Motor neuron (in vitro differentiated cells): ENCODE data around the gene CIP2A. TPM values are rescaled to one million over a fixed set of nuclear protein-coding genes. Genes with fewer than 3 reads are reported as not detected.
A peak's percentile ranks its signal among the peaks of the same experiment; 100 is the strongest.

Experiments
- ATAC-seq, 8 experiments: fragments of 200-7000 bp; cut with Tn5 transposase; replicated peaks in 6 of 8; 2 replicates each; pipeline ENCODE4 v1.8.0; 2021; ENCODE audit warnings: mild to moderate bottlenecking in 8 of 8, moderate library complexity in 8 of 8
- H3K27ac ChIP-seq, 2 donors: fragments of 250-450 bp; sonication (Bioruptor Pico); 2 replicates each; pipeline ENCODE4 v1.9.0; 2021; ENCODE audit warnings: antibody characterized with exemption in 2 of 2, mild to moderate bottlenecking in 2 of 2, moderate library complexity in 1 of 2
- H3K4me1 ChIP-seq, 2 donors: fragments of 250-450 bp; sonication (Bioruptor Pico); replicated peaks in 1 of 2; 2 replicates each; pipeline ENCODE4 v1.6.1; 2021; ENCODE audit warnings: antibody characterized with exemption in 2 of 2, mild to moderate bottlenecking in 2 of 2, moderate library complexity in 1 of 2
- H3K4me3 ChIP-seq, 5 donors: fragments of 250-450 bp; sonication (Bioruptor Pico); 2 replicates each; pipeline ENCODE4 v1.9.0; 2021; ENCODE audit warnings: antibody characterized with exemption in 5 of 5, mild to moderate bottlenecking in 5 of 5, moderate library complexity in 4 of 5
- WGBS, 10 experiments: fragments of 450-650 bp; shearing (Covaris generic); methylation state at CpG; one replicate each; pipeline ENCODE4 v1.0.0; 2022; 5-methylcytosine and 5-hydroxymethylcytosine counted together
- in situ Hi-C, 9 experiments: fragments of 400-800 bp; cut with MboI; loops; one replicate each; pipeline ENCODE4 v1.15.0; 2021; ENCODE audit warnings: low sequenced_read_pairs in 9 of 9, low pct_unique_long_range_greater_than_20kb in 2 of 9; ENCODE audit not compliant: unreplicated experiment in 9 of 9
- total RNA-seq, 8 experiments: library from RNA; unstranded; fragments of 300-600 nt; gene quantifications; 2 replicates each; pipeline versions ENCODE4 v1.2.3 to v1.2.4, GENCODE V29; 2022

CIP2A gene
- total RNA-seq, 8 experiments from 2014 or later: 3.0 to 34.8 (median 10.2) TPM

DNA sequence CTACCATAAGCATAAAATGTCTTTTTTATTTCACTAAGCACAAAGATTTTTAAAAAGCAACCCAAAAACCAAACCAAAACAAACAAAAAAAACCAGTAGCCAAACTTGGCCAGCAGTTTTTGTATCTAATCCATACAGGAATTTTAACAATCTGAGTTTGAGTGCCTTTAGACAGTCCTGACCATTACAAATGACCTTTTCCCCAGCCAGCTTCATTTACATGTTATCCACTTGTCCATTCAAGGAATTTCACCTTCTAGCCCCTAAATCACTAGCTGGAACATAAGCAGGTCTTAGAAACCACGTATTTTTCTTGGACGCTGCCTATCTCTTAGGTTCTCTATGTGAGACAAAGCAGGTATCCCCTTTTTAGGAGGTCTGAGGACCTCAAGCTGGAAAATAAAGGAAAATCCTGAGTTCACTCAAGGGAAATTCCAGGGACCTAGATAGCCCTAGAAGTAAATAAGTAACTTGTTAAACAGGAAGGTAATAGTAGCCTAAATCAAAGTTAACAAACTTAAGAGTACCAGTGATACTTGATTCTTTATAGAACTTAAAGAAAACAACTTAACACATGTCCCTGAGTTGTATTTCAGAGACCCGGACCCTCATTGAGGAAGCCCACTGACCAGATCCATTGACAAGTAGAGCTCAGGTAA, 34.2 kb downstream of the CIP2A start:
- 53 to 100% (median 88%) methylated on average over 1 to 3 of the region's 3 CpGs; no CpG with 5 or more reads in 3 of the 10 experiments for WGBS, 10 experiments
- H3K27ac ChIP-seq: no peak overlapping the region
- no peak for ATAC-seq

DNA sequence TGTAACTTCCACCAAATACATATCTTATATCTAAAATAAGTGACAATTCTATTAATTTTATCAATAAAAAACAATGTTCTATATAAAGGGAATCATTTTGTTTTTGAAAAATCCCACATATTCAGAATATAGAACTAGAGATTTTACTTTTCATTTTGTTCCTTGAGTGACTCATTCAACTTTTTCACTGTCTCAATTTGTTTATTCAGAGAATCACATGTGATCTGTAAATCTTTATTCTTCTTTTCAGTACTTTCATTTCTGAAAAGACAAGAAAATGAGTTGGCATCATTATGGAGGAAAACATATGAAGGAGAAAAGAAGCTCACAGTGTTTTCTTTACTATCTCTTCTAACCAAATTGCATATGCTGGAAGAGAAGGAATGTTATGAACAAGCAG, 35.0 kb downstream of the CIP2A start:
- in situ Hi-C loops: loop anchor here in 3 of 9 experiments (10.0 to 25.0 kb wide), 2 partner anchors 59 to 1317 kb away; no protein-coding TSS in a partner anchor
- no peak overlapping the region for H3K4me3 ChIP-seq
- peak in 2 of 8 experiments; percentile 56 to 70 for ATAC-seq
- no peak overlapping the region for H3K27ac ChIP-seq
- H3K4me1 ChIP-seq: no peaks in the 10 kb centered on the region

More for the DNA sequence above, 34.2 kb downstream of the CIP2A start:
- no peaks in the 10 kb centered on the region for H3K4me1 ChIP-seq
- in situ Hi-C loops: loop anchor here in 3 of 9 experiments (10.0 to 25.0 kb wide), 2 partner anchors 60 to 1318 kb away; no protein-coding TSS in a partner anchor
- no peak overlapping the region for H3K4me3 ChIP-seq

DNA sequence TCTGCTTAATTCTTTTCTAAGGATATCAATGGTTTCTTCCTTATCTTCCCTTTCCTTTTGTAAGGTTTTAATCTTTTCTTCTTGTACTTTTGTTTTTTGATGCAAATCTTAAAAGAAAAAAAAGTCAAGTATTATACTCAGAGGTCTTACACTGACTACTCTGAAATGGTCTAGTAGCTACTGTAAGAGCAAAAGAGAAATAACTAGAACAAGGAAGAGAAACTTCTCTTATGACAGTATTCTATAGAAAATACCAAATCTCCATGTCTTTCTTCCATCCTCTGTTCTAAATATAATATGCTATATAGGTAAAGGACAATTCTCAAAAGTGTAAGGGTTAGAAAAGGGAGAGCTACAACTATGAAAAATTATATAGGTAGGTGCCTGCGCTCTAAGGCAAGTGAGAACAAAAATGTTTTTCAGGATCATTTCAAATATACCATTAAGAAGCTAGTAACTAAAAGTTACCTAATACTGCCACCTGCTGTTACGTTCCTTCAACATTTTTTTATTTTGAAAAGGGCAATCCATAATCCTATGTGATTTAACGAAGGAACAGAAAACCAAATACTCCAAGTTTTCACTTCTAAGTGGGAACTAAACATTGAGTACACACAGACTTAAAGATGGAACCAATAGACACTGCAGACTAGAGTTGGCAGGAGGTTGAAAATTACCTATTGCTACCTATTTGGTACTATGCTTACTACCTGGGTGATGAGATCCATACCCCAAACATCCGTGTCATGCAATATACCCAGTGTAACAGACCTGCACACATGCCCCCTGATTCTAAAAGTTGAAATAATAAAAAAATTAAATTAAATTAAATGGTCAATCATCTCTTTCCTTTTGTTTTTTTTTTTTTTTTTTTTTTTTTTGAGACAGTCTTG, 36.7 kb downstream of the CIP2A start:
- Histone ChIP-seq H3K4me1 (no peaks in the 10 kb centered on the region), H3K27ac (no peak overlapping the region), H3K4me3 (no peak overlapping the region)
- in situ Hi-C loops: loop anchor here in 3 of 9 experiments (10.0 to 25.0 kb wide), 2 partner anchors 58 to 1315 kb away; no protein-coding TSS in a partner anchor
- 29 to 94% (median 62%) methylated on average over 2 to 4 of the region's 4 CpGs for WGBS, 10 experiments
- ATAC-seq: peak; percentile 23 to 63 (median 38)

DNA sequence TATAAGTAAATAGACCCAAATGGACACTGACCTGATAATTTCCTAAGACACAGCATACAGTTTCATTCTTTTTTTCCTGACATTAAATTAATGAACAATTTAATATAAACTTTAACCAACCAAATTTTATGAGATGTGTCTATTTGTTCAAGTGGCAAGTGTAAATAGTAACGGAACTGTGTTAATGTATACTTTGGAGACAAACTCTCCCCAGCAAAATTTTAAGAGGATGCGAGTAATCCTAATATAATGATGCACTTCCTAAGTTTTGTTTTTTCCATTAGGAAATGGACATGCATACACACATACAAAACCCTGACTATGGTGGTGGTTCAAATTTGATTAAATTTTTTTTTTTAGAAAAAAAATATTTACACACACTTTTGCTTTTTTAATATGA, 40.4 kb downstream of the CIP2A start:
- in situ Hi-C loops: no loop called here

DNA sequence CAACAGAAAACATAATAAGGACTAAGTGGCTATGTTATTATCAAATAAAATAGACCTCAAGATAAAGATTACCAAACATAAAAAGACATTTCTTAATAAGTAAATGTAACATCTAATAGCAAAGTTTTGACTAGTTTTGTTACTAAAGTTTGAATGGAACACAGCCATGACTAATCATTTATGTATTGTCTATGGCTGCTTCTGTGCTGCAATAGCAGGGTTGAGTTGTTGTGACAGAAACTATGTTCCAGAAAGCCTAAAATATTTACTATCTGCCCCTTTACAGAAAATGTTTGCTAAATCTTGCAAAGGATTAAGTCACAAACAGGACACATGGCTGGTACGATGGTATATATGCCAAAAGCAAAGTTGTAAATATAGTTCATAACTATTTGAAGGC, 40.9 kb downstream of the CIP2A start:
- H3K4me1 ChIP-seq: no peaks in the 10 kb centered on the region
- H3K27ac ChIP-seq: no peak overlapping the region
- no peak for ATAC-seq
- H3K4me3 ChIP-seq: no peak overlapping the region
- 60 to 100% (median 91%) methylated on average over 1 of the region's 1 CpG; no CpG with 5 or more reads in 4 of the 10 experiments for WGBS, 10 experiments
- in situ Hi-C loops: no loop called here

More for the DNA sequence above, 40.4 kb downstream of the CIP2A start:
- WGBS, 10 experiments: 92 to 100% (median 100%) methylated on average over 2 of the region's 2 CpGs
- H3K4me1 ChIP-seq: no peaks in the 10 kb centered on the region
- ATAC-seq: no peak
- H3K27ac ChIP-seq: no peak overlapping the region
- no peak overlapping the region for H3K4me3 ChIP-seq

DNA sequence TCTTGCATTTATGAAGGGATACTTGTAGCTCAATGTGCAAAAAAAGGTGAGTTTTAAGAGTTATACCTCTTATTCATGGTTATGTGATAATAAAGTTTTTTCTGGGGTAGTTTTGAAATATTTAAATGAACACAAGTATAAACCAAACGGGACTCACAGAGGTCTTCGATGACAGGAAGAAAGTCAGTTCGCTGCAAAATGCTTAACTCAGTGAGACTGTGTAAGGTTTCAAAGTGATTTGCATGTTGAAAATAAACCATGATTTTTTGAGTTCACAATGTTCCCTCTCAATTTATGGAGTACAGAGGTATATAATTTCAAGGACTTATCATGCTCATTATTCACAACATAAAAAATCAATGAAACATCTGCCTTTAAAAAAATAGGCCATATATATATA, 42.5 kb downstream of the CIP2A start:
- 90 to 100% (median 100%) methylated on average over 2 to 3 of the region's 3 CpGs; no CpG with 5 or more reads in 1 of the 10 experiments for WGBS, 10 experiments

DNA sequence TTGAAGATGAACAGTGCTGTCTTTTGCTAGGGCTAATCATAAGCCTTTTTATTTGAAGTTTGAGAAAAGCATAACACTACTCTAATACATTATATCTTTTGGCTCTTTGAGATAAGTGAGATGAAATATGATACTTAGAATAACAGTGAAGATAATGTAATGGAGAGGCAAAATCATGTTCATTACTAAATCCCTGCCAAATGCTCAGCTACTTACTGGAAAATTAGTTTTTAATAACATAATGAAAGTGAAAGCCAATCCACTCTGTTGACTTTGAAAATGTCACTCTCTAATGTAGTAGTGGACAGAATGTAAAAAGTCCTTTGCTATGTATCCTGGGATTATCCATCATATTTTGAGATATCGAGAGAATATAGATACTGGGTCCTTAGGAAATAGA, 43.0 kb downstream of the CIP2A start:
- Histone ChIP-seq H3K4me3 (no peak overlapping the region), H3K27ac (no peak overlapping the region), H3K4me1 (no peaks in the 10 kb centered on the region)
- in situ Hi-C loops: no loop called here
- WGBS, 10 experiments: 83 to 100% (median 100%) methylated on average over 1 of the region's 1 CpG; no CpG with 5 or more reads in 3 of the 10 experiments
- ATAC-seq: peak in 3 of 8 experiments; percentile 37 to 53 (median 51)

More for the DNA sequence above, 42.5 kb downstream of the CIP2A start:
- H3K4me1 ChIP-seq: no peaks in the 10 kb centered on the region
- in situ Hi-C loops: no loop called here
- ATAC-seq: no peak
- no peak overlapping the region for H3K27ac ChIP-seq
- no peak overlapping the region for H3K4me3 ChIP-seq

DNA sequence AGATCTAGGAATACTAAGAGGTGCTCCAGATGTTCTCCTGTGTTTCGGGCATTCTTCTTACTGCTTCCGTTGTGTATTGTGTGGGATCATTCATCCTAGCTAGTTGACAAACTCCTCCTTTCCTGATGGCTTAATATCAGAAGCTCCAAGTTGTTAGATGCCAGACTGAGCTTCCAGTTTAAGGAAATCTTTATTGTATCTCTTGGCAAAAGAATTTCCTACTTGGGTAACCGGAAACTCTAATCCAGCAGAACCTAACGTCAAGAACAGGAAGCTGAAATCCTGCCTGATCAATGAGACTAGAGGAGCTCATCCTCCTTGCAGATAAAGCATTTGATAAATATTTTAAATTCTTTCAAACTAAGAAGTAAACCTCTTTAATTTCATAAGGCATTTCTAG, 51.2 kb downstream of the CIP2A start:
- no peak for ATAC-seq
- Histone ChIP-seq H3K27ac (no peak overlapping the region), H3K4me1 (peaks cover 3 to 6% of the 10 kb centered on the region in 2 donors), H3K4me3 (no peak overlapping the region)
- WGBS, 10 experiments: 63 to 100% (median 82%) methylated on average over 1 to 4 of the region's 4 CpGs; no CpG with 5 or more reads in 2 of the 10 experiments
- in situ Hi-C loops: no loop called here

DNA sequence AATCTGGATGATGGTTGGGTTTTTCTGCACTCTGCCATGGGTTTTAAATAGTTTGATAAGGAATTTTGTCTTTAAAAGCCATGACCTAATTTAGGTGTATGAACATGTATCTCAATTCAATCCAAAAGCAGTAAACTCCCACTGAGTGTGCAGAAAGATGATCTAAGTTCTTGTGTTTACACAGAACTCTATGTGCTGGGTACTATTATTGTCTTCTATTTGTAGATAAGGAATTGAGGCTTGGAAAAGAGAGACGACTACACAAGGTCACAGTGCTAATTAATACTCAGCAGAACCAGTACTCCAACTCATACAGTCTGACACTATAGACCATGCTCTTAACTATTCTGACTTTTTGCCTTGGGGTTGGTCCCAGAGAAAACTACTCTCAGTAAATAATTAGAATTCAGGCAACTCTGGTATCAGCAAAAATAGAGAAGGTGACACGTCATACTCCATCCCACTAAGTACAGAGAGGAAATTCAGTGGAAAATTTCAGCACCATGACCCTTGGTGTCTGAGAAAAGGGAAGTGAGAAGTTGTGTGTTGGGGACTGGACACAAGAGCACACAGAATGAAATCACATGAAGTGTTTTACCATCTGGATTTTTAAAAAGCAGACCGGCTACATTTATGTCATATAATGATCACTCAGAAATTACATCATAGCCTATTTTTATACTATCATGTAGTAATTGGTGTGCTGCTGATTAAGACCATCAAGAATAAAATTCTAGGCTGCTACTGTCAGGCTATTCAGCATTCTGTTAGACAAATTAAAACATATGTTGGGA, 60.6 kb downstream of the CIP2A start:
- in situ Hi-C loops: no loop called here
- Histone ChIP-seq H3K4me3 (no peak overlapping the region), H3K27ac (no peak overlapping the region), H3K4me1 (peaks cover 0 to under 1% of the 10 kb centered on the region in 2 donors)
- ATAC-seq: peak in 5 of 8 experiments; percentile 36 to 92 (median 68)
- WGBS, 10 experiments: 33 to 100% (median 83%) methylated on average over 1 to 3 of the region's 3 CpGs; no CpG with 5 or more reads in 2 of the 10 experiments

DNA sequence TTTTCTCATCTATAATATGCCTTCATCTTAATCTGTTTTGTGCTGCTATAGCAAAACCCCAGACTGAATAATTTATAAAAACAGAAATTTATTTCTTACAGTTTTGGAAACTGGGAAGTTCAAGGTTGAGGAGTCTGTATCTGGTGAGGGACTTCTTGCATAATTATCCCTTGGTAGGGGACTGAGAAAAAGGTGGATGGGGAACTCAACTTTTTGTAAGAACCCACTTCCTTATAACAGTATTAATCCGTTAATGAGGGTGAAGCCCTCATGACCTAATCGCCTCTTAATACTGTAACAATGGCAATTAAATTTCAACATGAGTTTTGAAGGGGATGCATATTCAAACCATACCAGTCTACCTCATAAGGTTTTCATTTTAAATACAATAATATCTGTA, 61.4 kb downstream of the CIP2A start:
- 0 to 100% (median 86%) methylated on average over 1 to 2 of the region's 2 CpGs; no CpG with 5 or more reads in 3 of the 10 experiments for WGBS, 10 experiments

DNA sequence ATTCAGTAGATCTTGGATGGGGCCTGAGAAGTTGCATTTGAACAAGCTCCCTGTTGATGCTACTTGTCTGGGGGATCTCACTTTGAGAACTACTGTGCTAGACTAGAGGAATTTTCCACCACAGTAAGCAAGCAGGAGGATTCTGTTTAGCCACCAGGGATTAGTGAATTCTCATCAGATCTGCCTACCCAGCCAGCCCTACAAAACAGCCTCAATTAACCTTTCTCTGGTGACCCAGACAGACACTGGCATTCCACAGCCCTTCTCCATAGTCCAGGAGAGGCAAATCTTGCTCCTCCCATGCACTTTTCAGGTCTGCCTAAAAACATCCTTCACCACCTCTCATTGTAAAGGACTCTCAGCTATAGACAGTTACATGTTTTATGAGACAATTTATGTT, 62.1 kb downstream of the CIP2A start:
- in situ Hi-C loops: no loop called here
- Histone ChIP-seq H3K4me1 (no peaks in the 10 kb centered on the region), H3K4me3 (no peak overlapping the region), H3K27ac (no peak overlapping the region)
- ATAC-seq: no peak

More for the DNA sequence above, 61.4 kb downstream of the CIP2A start:
- no peak overlapping the region for H3K4me3 ChIP-seq
- H3K27ac ChIP-seq: no peak overlapping the region
- ATAC-seq: no peak
- H3K4me1 ChIP-seq: no peaks in the 10 kb centered on the region
- in situ Hi-C loops: no loop called here

DNA sequence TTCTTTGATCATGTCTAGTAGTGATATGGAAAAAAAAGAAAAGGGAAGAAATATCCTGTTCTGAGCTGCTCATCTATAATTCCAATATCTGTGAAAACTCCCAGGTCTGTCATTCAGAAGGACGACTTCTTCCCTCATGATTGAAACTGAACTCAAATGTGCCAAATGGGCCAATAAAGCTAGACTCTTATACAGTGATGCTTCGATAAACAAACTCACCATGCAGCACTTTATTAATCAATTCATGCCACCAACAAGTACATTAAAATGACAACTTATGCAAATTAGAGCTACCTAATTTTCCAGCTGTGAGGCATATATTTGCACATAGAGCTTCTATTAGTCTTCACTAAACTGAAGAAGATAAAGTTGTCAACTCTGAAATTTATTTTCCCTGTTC, 63.3 kb downstream of the CIP2A start:
- no peak for ATAC-seq
- in situ Hi-C loops: no loop called here

More for the DNA sequence above, 63.3 kb downstream of the CIP2A start:
- no peak overlapping the region for H3K4me3 ChIP-seq
- H3K27ac ChIP-seq: no peak overlapping the region
- no peaks in the 10 kb centered on the region for H3K4me1 ChIP-seq
- WGBS, 10 experiments: 7 to 100% (median 89%) methylated on average over 1 to 2 of the region's 2 CpGs; no CpG with 5 or more reads in 3 of the 10 experiments
